Breast epithelium (tissue), 3 donors: ENCODE data around the gene TRIM10.

Experiments
- POLR2A ChIP-seq: fragments of 450-650 bp; IDR thresholded peaks from one replicate; pipeline ENCODE4 v1.6.1; 2016; ENCODE audit warnings: antibody characterized with exemption, mild to moderate bottlenecking, moderate library complexity
- POLR2AphosphoS5 ChIP-seq, 3 donors: sonication (generic); formaldehyde crosslinking; IDR thresholded peaks; one replicate each; pipeline ENCODE4 v1.6.1; 2017; ENCODE audit warnings: antibody characterized with exemption in 3 of 3
- TF ChIP-seq, protein P1 (sequence below), 3 donors: fragments of 450-650 bp; IDR thresholded peaks; one replicate each; pipeline ENCODE4 v1.5.1; 2016 to 2017; ENCODE audit warnings: antibody characterized with exemption in 3 of 3, mild to moderate bottlenecking in 3 of 3, moderate library complexity in 3 of 3

DNA sequence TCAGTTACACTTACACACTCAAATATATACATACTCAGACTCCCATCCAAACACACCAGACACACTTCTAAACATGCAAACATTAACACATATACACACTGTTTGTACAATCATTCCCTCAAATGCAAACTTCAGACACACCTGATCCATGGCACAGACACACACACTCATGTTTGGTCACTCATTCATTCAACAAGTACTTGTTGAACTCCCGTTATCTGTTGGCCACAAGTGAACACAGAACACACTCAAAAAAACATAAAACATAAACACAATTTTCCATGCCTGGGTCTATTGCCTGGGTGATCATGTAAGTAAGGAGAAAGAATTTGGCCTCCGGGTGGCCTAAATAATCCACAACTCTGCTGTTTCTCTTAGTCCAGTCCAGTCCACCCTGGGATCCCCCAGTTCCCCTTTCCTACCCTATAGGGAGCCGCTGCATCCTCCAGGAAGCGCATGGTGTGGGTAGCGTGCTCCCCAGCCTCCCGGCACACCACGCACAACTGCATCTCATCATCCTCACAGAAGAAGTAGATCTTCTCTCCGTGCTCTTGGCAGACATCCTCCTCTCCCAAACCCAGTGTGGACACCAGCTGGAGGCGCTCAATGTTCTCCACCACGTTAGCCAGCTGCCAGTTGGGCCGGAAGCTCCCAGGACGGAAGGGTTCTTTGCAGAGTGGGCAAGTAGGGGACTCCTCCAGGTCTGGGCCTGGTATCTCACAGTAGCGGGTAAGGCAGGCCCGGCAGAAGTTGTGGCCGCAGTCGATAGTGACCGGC, 815 bp downstream of the TRIM10 start:
- TF ChIP-seq, protein P1, sequence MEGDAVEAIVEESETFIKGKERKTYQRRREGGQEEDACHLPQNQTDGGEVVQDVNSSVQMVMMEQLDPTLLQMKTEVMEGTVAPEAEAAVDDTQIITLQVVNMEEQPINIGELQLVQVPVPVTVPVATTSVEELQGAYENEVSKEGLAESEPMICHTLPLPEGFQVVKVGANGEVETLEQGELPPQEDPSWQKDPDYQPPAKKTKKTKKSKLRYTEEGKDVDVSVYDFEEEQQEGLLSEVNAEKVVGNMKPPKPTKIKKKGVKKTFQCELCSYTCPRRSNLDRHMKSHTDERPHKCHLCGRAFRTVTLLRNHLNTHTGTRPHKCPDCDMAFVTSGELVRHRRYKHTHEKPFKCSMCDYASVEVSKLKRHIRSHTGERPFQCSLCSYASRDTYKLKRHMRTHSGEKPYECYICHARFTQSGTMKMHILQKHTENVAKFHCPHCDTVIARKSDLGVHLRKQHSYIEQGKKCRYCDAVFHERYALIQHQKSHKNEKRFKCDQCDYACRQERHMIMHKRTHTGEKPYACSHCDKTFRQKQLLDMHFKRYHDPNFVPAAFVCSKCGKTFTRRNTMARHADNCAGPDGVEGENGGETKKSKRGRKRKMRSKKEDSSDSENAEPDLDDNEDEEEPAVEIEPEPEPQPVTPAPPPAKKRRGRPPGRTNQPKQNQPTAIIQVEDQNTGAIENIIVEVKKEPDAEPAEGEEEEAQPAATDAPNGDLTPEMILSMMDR (IDR thresholded peaks at IDR 0.05), result no peak
- TF ChIP-seq POLR2AphosphoS5 (IDR thresholded peaks at IDR 0.05) (no peak), POLR2A (no peak)
